H1 (cell line): ENCODE results near the gene SMIM8. TPM values are rescaled to one million over a fixed set of nuclear protein-coding genes. Genes with fewer than 3 reads are reported as not detected.

Source experiments
- CTCF ChIA-PET: fragments of 300-600 bp; sonication (Branson Sonifier 250); formaldehyde crosslinking; loops from one replicate; lab custom pipeline; 2021; ENCODE audit not compliant: partially characterized antibody; lab: Charles Lee
- POLR2A ChIA-PET: fragments of 300-600 bp; sonication (Branson Sonifier 250); formaldehyde crosslinking; loops from one replicate; lab custom pipeline; 2021; ENCODE audit warnings: inconsistent platforms; ENCODE audit not compliant: partially characterized antibody; lab: Charles Lee
- DNase-seq, 2 experiments: peaks; one replicate each; pipeline versions ENCODE4 v3.0.0 to v3.0.0-alpha.2; 2010 to 2022; ENCODE audit warnings: low spot score in 2 of 2, low read depth in 1 of 2, mixed read lengths in 1 of 2
- FAIRE-seq: peaks from 2 replicates; lab custom pipeline; 2011; peaks lifted over from hg19 to GRCh38; lab: Jason Lieb, UNC
- H2AFZ ChIP-seq: 2 replicates; pipeline ENCODE4 v1.8.1; 2012; ENCODE audit warnings: low read length, inconsistent platforms
- H2AK5ac ChIP-seq: 2 replicates; pipeline ENCODE4 v1.6.1; 2013; ENCODE audit warnings: low read depth, low read length
- H2BK120ac ChIP-seq: replicated peaks from 2 replicates; pipeline ENCODE3; 2013; ENCODE audit warnings: low read depth, low read length, inconsistent platforms
- H2BK12ac ChIP-seq: 2 replicates; pipeline ENCODE4 v1.6.1; 2013; ENCODE audit warnings: low read depth, low read length
- H2BK15ac ChIP-seq: 2 replicates; pipeline ENCODE4 v1.6.1; 2013; ENCODE audit warnings: low read length
- H2BK20ac ChIP-seq: 2 replicates; pipeline ENCODE4 v1.6.1; 2013; ENCODE audit warnings: low read length
- H2BK5ac ChIP-seq: 2 replicates; pipeline ENCODE4 v1.6.1; 2013; ENCODE audit warnings: low read depth, low read length
- H3K14ac ChIP-seq: 2 replicates; pipeline ENCODE4 v1.6.1; 2013; ENCODE audit warnings: inconsistent platforms; ENCODE audit not compliant: insufficient read length
- H3K18ac ChIP-seq: 2 replicates; pipeline ENCODE4 v1.6.1; 2013; ENCODE audit warnings: low read length; ENCODE audit errors: extremely low read depth
- H3K23ac ChIP-seq: 2 replicates; pipeline ENCODE4 v1.6.1; 2013; ENCODE audit warnings: inconsistent platforms; ENCODE audit not compliant: insufficient read length
- H3K23me2 ChIP-seq: 2 replicates; pipeline ENCODE4 v1.6.1; 2013; ENCODE audit warnings: low read depth, low read length
- H3K27ac ChIP-seq: 2 replicates; pipeline ENCODE4 v1.6.1; 2011; ENCODE audit warnings: low read depth, low read length, inconsistent platforms
- H3K27me3 ChIP-seq, 4 experiments: replicated peaks in 1 of 4; 1 replicate in 1 of 4; 2 replicates in 3 of 4; pipeline versions ENCODE4 v1.6.1 to v1.8.1; 2011 to 2013; ENCODE audit warnings: low read length in 3 of 4, mild to moderate bottlenecking in 3 of 4, inconsistent platforms in 2 of 4, mixed read lengths in 2 of 4, moderate library complexity in 1 of 4; ENCODE audit not compliant: control insufficient read depth in 3 of 4, insufficient read depth in 3 of 4; ENCODE audit errors: extremely low read depth in 1 of 4
- H3K36me3 ChIP-seq, 4 experiments: 2 replicates each; pipeline versions ENCODE4 v1.6.1 to v1.8.1; 2011 to 2013; ENCODE audit warnings: mild to moderate bottlenecking in 4 of 4, low read length in 3 of 4, moderate library complexity in 2 of 4, control low read depth in 1 of 4, inconsistent platforms in 1 of 4; ENCODE audit not compliant: insufficient read depth in 4 of 4, control insufficient read depth in 2 of 4
- H3K4ac ChIP-seq: replicated peaks from 2 replicates; pipeline ENCODE3; 2013; ENCODE audit warnings: low read length, low read depth, mixed read lengths, inconsistent platforms; ENCODE audit not compliant: insufficient read length
- H3K4me1 ChIP-seq, 4 experiments: replicated peaks in 1 of 4; 1 replicate in 1 of 4; 2 replicates in 3 of 4; pipeline versions ENCODE4 v1.6.1 to v1.8.1; 2011 to 2013; ENCODE audit warnings: low read length in 3 of 4, inconsistent platforms in 2 of 4, mixed read lengths in 1 of 4; ENCODE audit not compliant: insufficient read depth in 4 of 4, control insufficient read depth in 3 of 4
- H3K4me2 ChIP-seq, 2 experiments: 2 replicates each; pipeline versions ENCODE4 v1.6.1 to v1.8.1; 2011 to 2013; ENCODE audit warnings: low read depth in 2 of 2, low read length in 2 of 2, control low read depth in 1 of 2, inconsistent platforms in 1 of 2, mild to moderate bottlenecking in 1 of 2; ENCODE audit not compliant: insufficient read depth in 1 of 2
- H3K4me3 ChIP-seq, 4 experiments: fragments of 200-600, 300-600 bp in 1 of 4; sonication (generic), shearing (Covaris generic), sonication (Bioruptor Twin) in 1 of 4; 2 replicates each; pipeline versions ENCODE4 v1.5.1 to v1.8.1; 2011 to 2016; ENCODE audit warnings: low read length in 4 of 4, low read depth in 3 of 4, control low read depth in 2 of 4, inconsistent platforms in 2 of 4, mild to moderate bottlenecking in 2 of 4, mixed read lengths in 1 of 4, moderate library complexity in 1 of 4; ENCODE audit not compliant: insufficient read depth in 2 of 4; ENCODE audit errors: extremely low read depth in 1 of 4
- H3K56ac ChIP-seq: replicated peaks from 2 replicates; pipeline ENCODE3; 2013; ENCODE audit warnings: low read depth, mild to moderate bottlenecking, mixed read lengths, low read length, inconsistent platforms; ENCODE audit not compliant: insufficient read length
- H3K79me1 ChIP-seq: 2 replicates; pipeline ENCODE4 v1.6.1; 2013; ENCODE audit warnings: low read depth, low read length, control low read depth
- H3K79me2 ChIP-seq, 2 experiments: 2 replicates each; pipeline versions ENCODE4 v1.6.1 to v1.8.1; 2012 to 2013; ENCODE audit warnings: low read length in 2 of 2, mild to moderate bottlenecking in 2 of 2, inconsistent platforms in 1 of 2; ENCODE audit not compliant: insufficient read depth in 2 of 2, control insufficient read depth in 1 of 2
- H3K9ac ChIP-seq, 4 experiments: replicated peaks in 1 of 4; 1 replicate in 1 of 4; 2 replicates in 3 of 4; pipeline versions ENCODE4 v1.6.1 to v1.8.1; 2011 to 2013; ENCODE audit warnings: low read depth in 3 of 4, low read length in 3 of 4, control low read depth in 2 of 4, mild to moderate bottlenecking in 2 of 4, moderate library complexity in 2 of 4, inconsistent platforms in 1 of 4; ENCODE audit errors: extremely low read depth in 1 of 4
- H3K9me3 ChIP-seq, 2 experiments: 2 replicates each; pipeline versions ENCODE4 v1.6.1 to v1.8.1; 2012 to 2013; ENCODE audit warnings: mild to moderate bottlenecking in 2 of 2, moderate library complexity in 2 of 2, control low read depth in 1 of 2, inconsistent platforms in 1 of 2, low read depth in 1 of 2, low read length in 1 of 2, mixed read lengths in 1 of 2; ENCODE audit not compliant: insufficient read depth in 2 of 2
- H4K20me1 ChIP-seq, 2 experiments: replicated peaks in 1 of 2; 2 replicates each; pipeline versions ENCODE3 to v1.8.1; 2011 to 2013; ENCODE audit warnings: inconsistent platforms in 2 of 2, low read length in 2 of 2, mild to moderate bottlenecking in 1 of 2; ENCODE audit not compliant: insufficient read depth in 2 of 2, control insufficient read depth in 1 of 2
- H4K5ac ChIP-seq: 2 replicates; pipeline ENCODE4 v1.6.1; 2013; ENCODE audit warnings: low read length, low read depth, mixed read lengths, inconsistent platforms; ENCODE audit not compliant: insufficient read length
- H4K8ac ChIP-seq: 2 replicates; pipeline ENCODE4 v1.8.0; 2013; ENCODE audit warnings: mild to moderate bottlenecking, moderate library complexity, low read length, inconsistent platforms; ENCODE audit not compliant: insufficient read depth; ENCODE audit errors: extremely low read depth
- H4K91ac ChIP-seq: replicated peaks from 2 replicates; pipeline ENCODE3; 2013; ENCODE audit warnings: low read length, mixed read lengths, inconsistent platforms; ENCODE audit not compliant: insufficient read length
- CBX5 ChIP-seq: fragments of 300-800, 300-1000 bp; sonication (generic); IDR thresholded peaks from 2 replicates; pipeline ENCODE4 v1.7.1; 2016; ENCODE audit warnings: antibody characterized with exemption, low read length, low read depth
- CTCF ChIP-seq, 3 experiments: IDR thresholded peaks; 1 replicate in 2 of 3; 2 replicates in 1 of 3; pipeline versions ENCODE4 v1.5.1 to v1.6.1; 2011; ENCODE audit warnings: low read length in 3 of 3, mild to moderate bottlenecking in 3 of 3, inconsistent platforms in 2 of 3, low read depth in 1 of 3, moderate library complexity in 1 of 3; ENCODE audit not compliant: insufficient read depth in 1 of 3; ENCODE audit errors: control extremely low read depth in 1 of 3
- HDAC2 ChIP-seq, 2 experiments: fragments of 300-600 bp in 1 of 2; sonication (generic) in 1 of 2; IDR thresholded peaks; 2 replicates each; pipeline ENCODE4 v1.6.1; 2011 to 2012; ENCODE audit warnings: low read depth in 2 of 2, low read length in 2 of 2, mild to moderate bottlenecking in 2 of 2, moderate library complexity in 2 of 2, borderline replicate concordance in 1 of 2, inconsistent platforms in 1 of 2
- KDM1A ChIP-seq: fragments of 200-600, 300-600 bp; sonication (generic); IDR thresholded peaks from 2 replicates; pipeline ENCODE4 v1.7.1; 2016; ENCODE audit warnings: mild to moderate bottlenecking, low read length, borderline replicate concordance
- KDM4A ChIP-seq: IDR thresholded peaks from one replicate; pipeline ENCODE4 v1.7.1; 2012; ENCODE audit warnings: low read depth, mild to moderate bottlenecking, moderate library complexity, low read length, inconsistent platforms; ENCODE audit not compliant: severe bottlenecking
- MAX ChIP-seq: IDR thresholded peaks from 2 replicates; pipeline ENCODE4 v1.6.1; 2012; ENCODE audit warnings: inconsistent platforms
- SP4 ChIP-seq: IDR thresholded peaks from 2 replicates; pipeline ENCODE4 v1.6.1; 2012; ENCODE audit warnings: low read length, inconsistent platforms
- SRF ChIP-seq: IDR thresholded peaks from 2 replicates; pipeline ENCODE4 v1.6.1; 2011; ENCODE audit warnings: mild to moderate bottlenecking, low read depth, low read length, moderate library complexity
- TBP ChIP-seq: IDR thresholded peaks from 2 replicates; pipeline ENCODE4 v1.6.1; 2011; ENCODE audit warnings: low read depth, low read length, improper control_type of control experiment
- ZNF274 ChIP-seq: IDR thresholded peaks from 2 replicates; pipeline ENCODE4 v1.7.0; 2012; ENCODE audit warnings: low read length, borderline replicate concordance; ENCODE audit errors: extremely low read depth
- WGBS, 2 experiments: shearing (Covaris generic) in 1 of 2; methylation state at CpG; one replicate each; pipeline versions ENCODE4 v1.1.6 to v1.1.7; 2013 to 2015; ENCODE audit warnings: low lambda C conversion rate in 2 of 2, mixed read lengths in 2 of 2, inconsistent platforms in 1 of 2, low coverage in 1 of 2, missing lambda C conversion rate in 1 of 2; ENCODE audit not compliant: insufficient replicate concordance in 2 of 2, insufficient coverage in 1 of 2, insufficient read length in 1 of 2; ENCODE audit errors: extremely low coverage in 1 of 2, missing lambda C conversion rate in 1 of 2; 5-methylcytosine and 5-hydroxymethylcytosine counted together
- polyA plus RNA-seq, 7 experiments: library from polyadenylated mRNA; depleted of rRNA in 3 of 7; stranded (reverse) in 5 of 7; unstranded in 2 of 7; fragments of >200 nt in 5 of 7; fragments of 200-250 nt in 2 of 7; gene quantifications; 1 replicate in 5 of 7; 2 replicates in 1 of 7; 4 replicates in 1 of 7; pipeline versions ENCODE4 v1.2.1 to v1.2.3, GENCODE V29; 2011 to 2013; ENCODE audit warnings: missing spikeins in 2 of 7, mixed read lengths in 2 of 7
- total RNA-seq: library from RNA; stranded (reverse); fragmentation: NEBNext Ultra II Directional; extraction: Animal tissue kit (Norgen Biotek cat#: 25700); gene quantifications from 2 replicates; pipeline ENCODE4 v1.2.1, GENCODE V29; 2021

The SMIM8 gene
- total and polyA plus RNA-seq, 2 of the 8 experiments (the other 6 are each of a cell fraction or from before 2014, with no cell fraction given): 3.0 to 10.7 TPM

- H4K8ac ChIP-seq: no peak overlapping the region
- no peak overlapping the region for H3K18ac ChIP-seq
- ChIA-PET CTCF (interaction anchor here (1.0 to 1.4 kb wide), 2 partner anchors 14 to 28 kb away, joined by 3 to 4 read pairs; no protein-coding TSS in a partner anchor), POLR2A (no interaction called here)
- no peaks in the 10 kb centered on the region for H3K36me3 ChIP-seq
- no peak overlapping the region for H3K27ac ChIP-seq
- no peak overlapping the region for H2BK5ac ChIP-seq
- no peak overlapping the region for H2AK5ac ChIP-seq
- no peak overlapping the region for H3K56ac ChIP-seq
- FAIRE-seq (no peak), DNase-seq (no peak)
- no peaks in the 10 kb centered on the region for H3K79me1 ChIP-seq
- H3K23ac ChIP-seq: no peak overlapping the region
- no peak overlapping the region for H2BK20ac ChIP-seq
- WGBS, 2 experiments: 94% methylated on average over 2 of the region's 2 CpGs; no CpG with 5 or more reads in 1 of the 2 experiments
- no peaks in the 10 kb centered on the region for H3K27me3 ChIP-seq
- no peak overlapping the region for H2BK120ac ChIP-seq
- H2AFZ ChIP-seq: no peak overlapping the region
- no peaks in the 10 kb centered on the region for H4K20me1 ChIP-seq
- H3K14ac ChIP-seq: no peak overlapping the region
- H3K4me1 ChIP-seq: no peaks in the 10 kb centered on the region
- H2BK12ac ChIP-seq: no peak overlapping the region
- H3K23me2 ChIP-seq: no peaks in the 10 kb centered on the region
- H2BK15ac ChIP-seq: no peak overlapping the region
- no peaks in the 10 kb centered on the region; a peak in 1 of 4 replicates for H3K9me3 ChIP-seq
- no peak overlapping the region for H3K4ac ChIP-seq
- H3K4me3 ChIP-seq: no peak overlapping the region
- H3K79me2 ChIP-seq: no peaks in the 10 kb centered on the region
- no peak overlapping the region for H3K4me2 ChIP-seq
- H3K9ac ChIP-seq: no peak overlapping the region
- H4K91ac ChIP-seq: no peak overlapping the region
- no peak overlapping the region for H4K5ac ChIP-seq
- TF ChIP-seq MAX: no peak
- TF ChIP-seq CTCF (IDR thresholded peaks at IDR 0.05; ENCODE audit: control extremely low read depth in 1 of 3, insufficient read depth in 1 of 3, low read depth in 1 of 3, low read length in 3 of 3): no peak
- no peak for TF ChIP-seq SP4
- no peak for TF ChIP-seq KDM4A
- TF ChIP-seq TBP: no peak
- TF ChIP-seq HDAC2 (IDR thresholded peaks at IDR 0.05; ENCODE audit: borderline replicate concordance in 1 of 2, low read depth in 2 of 2, low read length in 2 of 2): no peak
- no peak for TF ChIP-seq KDM1A
- no peak for TF ChIP-seq CBX5
- TF ChIP-seq ZNF274: no peak
- TF ChIP-seq SRF: no peak
Observed at GRCh38 chr6:87376643-87377042, 54.3 kb downstream of the SMIM8 start.
